ENCODE measurements around the gene UVSSA.

UVSSA gene, protein sequence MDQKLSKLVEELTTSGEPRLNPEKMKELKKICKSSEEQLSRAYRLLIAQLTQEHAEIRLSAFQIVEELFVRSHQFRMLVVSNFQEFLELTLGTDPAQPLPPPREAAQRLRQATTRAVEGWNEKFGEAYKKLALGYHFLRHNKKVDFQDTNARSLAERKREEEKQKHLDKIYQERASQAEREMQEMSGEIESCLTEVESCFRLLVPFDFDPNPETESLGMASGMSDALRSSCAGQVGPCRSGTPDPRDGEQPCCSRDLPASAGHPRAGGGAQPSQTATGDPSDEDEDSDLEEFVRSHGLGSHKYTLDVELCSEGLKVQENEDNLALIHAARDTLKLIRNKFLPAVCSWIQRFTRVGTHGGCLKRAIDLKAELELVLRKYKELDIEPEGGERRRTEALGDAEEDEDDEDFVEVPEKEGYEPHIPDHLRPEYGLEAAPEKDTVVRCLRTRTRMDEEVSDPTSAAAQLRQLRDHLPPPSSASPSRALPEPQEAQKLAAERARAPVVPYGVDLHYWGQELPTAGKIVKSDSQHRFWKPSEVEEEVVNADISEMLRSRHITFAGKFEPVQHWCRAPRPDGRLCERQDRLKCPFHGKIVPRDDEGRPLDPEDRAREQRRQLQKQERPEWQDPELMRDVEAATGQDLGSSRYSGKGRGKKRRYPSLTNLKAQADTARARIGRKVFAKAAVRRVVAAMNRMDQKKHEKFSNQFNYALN

DNA sequence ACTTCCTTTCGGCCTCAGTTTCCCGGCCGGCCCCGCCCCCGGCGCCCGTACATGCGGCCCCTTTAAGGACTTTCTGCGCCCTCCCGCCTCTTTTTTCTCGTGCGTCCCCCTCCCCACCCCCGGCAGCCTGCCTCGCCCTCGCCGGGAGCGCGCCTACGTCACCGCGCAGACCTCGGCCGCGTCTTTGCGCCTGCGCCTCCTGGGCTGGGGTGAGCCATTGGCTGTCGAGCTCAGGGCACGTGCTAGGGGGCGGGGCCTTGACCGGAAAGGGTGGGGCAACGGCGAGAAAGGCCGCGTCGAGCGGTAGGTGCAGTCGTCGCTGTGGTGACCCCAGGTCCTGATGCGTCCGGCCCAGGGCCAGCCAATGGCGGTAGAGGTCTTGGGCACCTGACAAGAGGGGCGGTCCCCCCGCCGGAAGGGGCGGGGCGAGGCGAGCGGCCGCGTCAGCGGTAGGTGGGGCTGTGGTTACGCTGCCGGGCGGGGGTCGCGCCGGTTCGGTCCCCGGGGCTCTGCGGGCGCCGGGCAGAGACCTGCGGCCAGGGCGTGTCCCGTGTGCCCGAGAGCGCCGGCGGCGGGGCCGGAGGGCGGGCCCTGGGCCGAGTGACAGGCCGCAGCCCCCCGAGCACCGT lies at the start of gene UVSSA:
TSS of gene UVSSA (plus strand) at position 428 of the 629 bp plus-strand sequence. CDS start 884 bp downstream, outside the sequence.
- peak; percentile 100 for DNase-seq (ENCODE audit: low read depth in 2 of 2)

DNA sequence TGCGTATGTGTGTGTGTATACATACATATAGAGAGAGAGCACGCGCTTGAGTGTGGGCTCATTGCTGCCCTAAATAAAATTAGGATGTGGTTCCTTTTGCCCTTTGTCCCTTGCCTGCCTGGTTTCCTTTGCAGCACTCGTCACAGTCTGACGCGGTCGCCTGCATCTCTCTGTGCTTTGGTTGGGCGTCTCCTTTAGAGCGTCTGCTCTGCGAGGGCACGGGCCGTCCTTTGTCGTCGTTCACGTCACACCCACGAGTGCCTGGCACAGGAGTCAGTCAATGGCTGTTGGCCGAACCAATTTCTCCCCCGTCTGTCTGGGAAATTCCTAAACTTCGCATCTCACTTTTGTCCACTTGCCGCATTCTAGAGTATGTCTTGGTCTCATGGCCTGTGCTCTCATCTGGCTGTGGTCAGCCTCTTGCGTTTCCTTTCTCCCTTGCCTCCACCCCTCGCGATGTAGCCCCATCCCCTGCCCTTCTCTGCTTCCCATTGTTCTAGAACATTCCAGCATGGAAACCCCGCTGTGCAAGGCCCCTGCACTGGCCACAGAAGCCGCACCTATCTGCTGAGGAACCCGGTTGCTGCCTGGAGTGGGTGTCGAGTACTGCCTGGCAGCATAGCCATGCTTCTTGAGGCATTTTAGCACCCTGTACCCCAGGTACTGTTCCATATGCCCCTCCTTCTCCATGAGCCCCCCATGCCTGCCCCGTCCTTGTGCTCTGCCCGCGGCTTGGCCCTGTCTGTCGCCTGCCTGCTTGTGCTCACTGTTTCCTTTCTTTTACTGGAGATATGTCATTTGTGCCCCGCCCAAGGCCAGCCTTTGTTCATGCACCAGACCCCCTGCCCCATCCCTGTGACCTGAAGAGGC lies 49.3 kb upstream of the UVSSA start:
- no peak for DNase-seq (ENCODE audit: low read depth in 2 of 2)

DNA sequence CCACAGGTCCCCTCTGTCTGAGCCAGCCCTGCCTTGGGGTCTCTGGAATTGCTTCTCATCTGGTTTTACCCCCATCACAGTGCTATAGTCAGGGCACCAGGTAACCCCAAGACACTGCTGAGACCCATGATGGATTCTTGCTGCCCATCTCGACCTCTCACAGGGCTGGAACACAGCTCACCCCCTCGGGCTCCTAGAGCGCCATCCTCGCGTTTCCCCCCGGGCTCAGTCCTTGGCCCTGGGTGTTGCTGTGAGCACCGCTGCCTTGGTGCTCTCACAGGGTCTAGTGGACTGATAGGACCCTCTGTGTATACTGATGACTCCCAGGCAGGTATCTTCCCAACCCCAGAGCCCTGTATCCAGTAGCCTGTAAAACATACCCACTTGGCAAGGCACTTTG lies 48.5 kb upstream of the UVSSA start:
- no peak for DNase-seq (ENCODE audit: low read depth in 2 of 2)

DNA sequence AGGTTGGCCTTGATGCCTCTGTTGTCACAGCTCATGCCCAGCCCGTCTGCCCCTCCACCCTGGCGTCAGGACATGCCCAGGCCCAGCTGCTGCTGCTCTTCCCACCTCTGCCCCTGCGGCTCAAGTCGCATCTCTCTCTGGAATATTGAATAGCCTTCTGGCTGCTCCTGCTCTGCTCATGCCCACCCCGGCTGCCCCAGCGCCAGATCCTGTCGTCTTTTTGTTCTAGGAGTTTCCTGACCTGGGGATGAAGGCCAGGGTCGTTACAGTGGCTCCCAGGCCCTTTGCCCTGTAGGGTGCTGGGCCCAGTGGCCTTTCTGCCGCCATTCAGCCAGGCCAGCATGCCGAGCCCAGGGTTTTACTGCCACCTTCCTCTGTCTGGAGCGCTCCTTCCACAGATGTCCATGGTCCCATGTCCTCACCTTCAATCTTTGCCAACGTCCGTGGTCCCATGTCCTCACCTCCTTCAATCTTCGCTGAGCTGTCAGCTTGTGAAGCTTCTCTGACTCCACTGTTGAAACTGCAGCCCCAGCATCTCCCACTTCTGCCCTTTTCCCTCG lies 47.6 kb upstream of the UVSSA start:
- DNase-seq (ENCODE audit: low read depth in 2 of 2), result no peak

DNA sequence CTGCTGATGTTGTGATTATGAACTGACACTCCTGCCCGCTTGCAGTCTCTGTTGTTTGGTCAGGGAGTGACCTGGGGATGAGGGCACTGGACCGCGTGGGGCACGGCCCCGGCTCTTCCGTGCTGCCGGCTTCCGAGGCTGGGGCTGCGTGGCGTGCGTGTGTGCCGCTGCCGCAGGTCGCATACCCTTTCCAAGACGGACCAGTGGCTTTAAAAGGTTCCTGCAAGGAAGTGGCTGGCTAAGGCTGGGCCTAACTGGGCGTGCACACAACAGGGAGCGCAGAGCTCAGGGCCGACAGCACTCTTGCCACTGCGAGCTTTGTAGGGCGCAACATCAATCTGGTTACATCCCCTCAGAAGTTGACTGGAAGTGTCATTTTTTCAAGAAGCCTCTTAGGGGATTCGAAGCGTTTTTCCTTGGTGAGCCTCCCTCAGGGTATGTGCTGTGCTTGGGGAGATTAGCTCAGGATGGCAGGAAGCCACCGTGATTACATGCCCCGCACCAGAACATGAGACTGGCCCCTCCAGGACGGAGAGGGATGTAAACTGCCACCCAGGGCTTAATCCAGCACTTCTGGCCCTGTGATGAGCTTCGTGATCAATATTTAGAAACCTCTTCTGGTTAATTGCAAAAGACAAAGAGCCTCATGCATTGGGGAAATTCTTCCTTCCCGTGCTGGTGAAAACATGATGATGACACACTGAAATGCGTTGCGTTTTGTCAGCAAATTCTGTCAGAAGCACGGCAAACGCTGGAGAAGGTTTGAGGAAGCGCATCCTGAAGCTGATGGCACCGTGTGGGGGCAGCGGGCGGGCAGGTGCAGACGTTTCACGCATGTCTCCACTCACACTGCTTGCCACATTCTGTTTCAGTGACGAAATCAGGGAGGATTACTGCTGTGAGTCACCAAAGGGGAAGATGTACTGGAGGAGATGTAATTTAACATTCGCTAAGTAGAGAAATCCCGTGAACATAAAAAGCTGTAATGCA lies 46.2 kb upstream of the UVSSA start:
- DNase-seq (ENCODE audit: low read depth in 2 of 2), result no peak

DNA sequence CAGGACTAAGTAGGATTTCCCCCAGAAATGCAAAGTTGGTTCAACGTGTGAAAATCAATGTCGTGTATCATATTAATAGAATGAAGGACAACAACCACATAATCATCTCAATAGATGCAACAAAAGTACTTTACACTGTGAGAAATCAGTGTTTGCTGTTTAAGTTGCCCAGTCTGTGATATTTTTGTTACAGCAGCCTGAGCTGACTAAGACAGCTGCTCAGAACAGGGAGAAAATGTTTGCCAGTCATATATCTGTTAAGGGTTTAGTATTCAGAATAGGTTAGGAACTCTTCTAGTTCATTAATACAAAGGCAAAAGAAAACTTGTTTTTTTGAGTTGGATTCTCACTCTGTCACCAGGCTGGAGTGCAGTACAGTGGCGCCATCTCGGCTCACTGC lies 44.8 kb upstream of the UVSSA start:
- DNase-seq (ENCODE audit: low read depth in 2 of 2), result no peak

DNA sequence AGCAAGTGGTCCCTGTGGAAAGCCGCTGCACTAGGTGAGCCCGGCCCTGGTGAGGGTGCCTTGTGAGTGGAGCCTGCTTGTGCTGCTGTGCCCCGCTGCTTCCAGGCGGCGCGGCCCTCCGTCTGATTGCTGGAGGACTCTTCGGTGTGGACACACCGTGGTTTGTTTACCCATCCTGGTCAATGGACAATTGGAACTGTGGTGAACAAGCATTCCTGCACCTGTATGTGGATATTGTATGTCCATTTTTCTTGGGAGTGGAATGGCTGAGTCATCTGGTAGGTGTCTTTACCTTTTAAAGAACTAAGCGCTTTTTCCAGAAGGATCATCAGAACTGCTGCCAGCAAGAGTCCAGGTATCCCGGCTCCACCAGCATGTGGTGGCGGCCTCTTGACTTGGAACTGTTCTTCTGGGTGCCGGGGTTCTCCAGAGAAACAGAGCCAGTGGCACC lies 41.7 kb upstream of the UVSSA start:
- no peak for DNase-seq (ENCODE audit: low read depth in 2 of 2)

DNA sequence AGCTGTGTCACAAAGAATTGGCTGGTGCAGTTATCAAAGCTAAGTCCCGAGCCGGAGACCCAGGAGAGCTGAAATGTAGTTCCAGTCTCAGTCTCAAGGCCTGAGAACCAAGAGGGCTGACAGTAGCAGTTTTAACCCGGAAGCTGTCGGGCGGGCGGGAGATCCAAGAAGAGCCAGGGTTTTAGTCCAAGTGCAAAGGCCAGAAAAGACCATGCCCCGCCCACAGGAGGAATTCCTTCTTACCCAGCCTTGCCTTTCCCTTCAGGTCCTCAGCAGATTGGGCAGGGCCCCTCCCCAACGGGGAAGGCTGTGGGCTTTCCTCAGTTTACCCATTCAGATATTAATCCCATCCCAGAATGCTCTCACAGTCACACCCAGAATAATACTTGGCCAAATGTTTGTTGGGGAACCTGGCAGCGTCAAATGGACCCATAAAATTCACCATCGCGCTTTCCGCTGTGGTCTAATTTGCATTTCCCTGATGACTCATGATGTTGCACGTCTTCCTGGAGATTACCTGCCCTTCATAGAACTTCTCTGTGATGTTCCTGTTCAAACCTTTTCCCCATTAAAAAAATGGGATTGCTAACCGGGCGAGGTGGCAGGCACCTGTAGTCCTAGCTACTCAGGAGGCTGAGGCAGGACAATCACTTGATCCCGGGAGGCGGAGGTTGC lies 41.1 kb upstream of the UVSSA start:
- DNase-seq (ENCODE audit: low read depth in 2 of 2), result no peak

DNA sequence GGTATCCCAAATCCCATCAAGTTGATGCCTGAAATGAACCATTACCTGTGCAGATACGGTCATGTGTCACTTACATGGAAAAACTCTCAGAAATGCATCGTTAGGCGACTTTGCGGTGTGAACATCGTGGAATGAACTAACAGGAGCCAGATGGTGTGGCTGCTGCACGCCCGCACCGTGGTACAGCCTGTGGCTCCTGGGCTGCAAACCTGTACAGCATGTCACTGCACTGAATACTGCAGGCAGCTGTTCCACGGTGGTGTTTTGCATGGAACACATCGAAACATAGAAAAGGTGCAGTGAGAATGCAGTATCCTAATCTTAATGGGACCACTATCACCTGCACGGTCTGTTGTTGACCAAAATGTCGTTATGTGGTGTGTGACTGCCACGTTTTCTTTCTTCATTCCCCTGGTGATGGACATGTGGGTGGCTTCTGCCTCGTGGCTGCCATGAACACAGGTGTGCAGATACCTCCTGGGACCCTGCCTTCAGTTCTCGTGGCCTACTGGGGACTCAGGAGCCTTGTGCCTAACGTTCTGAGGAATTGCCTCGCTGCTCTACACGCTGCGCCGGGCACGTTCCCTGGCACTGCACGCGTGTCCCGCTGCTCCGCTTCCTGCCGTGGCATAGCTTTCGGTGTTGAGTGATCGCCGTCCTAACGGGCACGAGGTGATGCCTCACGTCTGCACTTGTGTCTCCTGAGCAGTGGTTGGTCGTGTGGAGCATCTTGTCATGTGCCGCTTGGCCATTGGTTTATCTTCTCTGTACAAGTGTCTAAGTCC lies 38.9 kb upstream of the UVSSA start:
- DNase-seq (ENCODE audit: low read depth in 2 of 2), result no peak

DNA sequence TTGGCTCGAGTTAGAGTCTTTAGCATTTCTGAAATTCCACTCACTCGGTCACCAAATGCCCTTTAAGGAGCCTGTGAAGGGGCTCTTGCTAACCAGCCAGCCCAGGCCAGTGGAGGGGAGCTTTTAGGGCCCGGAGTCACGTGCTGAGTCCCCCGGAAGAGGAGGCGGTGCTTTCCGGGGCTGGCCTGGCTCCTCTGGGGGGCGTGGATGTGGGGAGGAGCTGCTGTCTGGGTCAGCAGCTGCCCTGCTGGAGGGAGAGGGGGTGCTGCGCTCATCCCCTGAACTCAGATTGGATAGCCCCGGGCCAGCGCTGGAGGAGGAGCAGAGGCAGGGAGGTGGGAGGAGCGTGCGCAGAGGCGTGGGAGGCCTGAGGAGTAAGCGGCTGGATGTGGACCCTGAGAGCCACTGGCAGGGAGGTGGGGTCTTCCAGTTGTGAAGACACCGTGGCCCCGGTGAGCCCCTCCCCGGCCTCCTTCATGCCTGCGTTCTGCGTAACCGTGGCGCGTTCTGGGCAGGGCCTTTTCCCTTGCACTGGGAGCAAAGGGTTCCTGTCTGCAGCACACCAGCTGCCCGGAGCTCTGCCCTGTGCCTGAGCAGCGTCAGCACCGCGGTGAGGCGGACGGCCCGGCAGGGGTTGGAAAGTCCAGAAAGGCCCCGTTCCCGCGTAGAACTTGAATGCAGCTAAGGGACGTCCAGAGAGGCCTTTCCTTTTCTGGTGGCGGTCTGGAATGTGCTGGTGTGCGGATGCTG lies 37.6 kb upstream of the UVSSA start:
- peak; percentile 35 to 38 for DNase-seq (ENCODE audit: low read depth in 2 of 2)

DNA sequence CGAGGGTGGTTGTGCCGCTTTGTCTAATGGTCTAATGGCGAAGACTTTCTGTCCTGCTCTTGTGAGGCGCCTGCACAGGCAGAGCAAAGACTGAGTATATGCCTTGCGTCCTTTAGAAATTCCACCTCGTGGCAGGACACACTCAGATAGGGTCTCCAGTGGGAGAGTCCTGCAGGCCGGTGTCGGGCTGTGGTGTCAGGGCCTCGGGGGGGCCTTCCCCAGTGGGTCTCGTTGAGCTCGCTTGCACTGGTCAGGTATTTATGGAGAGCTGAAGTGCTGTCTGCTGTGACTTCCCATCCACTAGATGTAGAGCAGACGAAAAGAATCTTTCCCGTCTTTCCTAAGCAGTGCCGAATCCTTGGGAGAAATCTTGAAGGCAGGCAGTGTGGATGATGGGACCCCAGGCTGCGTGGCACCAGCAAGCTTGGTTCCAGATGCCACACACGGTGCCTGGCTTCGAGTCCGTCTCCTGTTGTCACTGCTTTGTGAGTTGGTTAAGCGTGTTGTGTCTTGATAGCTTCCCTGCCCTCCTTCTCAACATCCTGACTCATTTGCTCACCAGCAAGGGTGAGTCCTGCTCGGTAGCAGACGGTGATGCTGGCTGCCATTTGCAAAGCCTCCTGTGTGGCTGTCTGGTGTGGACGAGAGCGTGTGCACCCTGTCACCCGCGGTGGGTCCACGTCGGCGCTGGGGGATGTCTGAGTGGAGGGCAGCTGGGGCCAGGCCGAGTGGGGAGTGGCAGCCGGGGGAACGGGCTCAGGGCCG lies 36.8 kb upstream of the UVSSA start:
- no peak for DNase-seq (ENCODE audit: low read depth in 2 of 2)

DNA sequence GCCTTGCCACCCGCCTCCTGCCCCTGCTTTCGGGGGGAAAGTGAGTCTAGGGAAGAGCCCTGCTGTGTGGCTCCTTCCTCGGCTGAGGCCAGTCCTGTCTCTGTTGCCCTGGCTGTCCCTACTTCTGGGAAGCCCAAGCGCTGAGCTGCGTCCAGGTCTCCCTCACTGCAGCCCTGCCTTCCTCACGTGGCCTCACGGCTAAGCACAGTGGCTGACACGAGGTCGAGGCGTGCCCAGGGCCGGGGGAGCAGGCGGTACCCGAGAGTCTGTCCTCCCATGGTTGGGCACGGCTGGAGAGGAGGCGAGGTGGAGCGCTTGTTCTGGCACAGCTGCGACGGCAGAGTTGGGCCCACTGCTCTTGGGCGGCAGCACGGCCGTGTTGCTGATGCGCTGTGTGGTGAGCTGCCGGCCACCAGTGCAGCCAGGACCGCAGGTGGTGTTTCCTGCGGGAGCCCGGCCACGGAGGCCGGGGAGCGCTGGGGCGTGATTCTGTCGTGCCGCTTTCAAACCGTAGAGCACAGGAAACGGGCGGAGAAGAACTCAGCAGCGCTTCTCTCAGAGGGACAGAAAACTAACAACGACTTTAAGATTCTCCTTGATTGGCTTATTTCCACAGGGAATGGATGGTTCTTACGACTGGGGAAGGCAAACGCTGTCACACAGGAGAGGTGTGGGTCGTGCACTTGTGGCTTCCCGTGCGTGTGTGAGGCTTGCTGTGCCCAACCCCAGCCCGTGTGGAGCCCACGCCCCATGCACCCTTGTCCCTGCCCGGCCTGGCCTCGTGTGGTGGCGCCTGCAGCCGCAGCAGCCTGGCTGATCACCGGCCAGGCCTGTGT lies 36.0 kb upstream of the UVSSA start:
- no peak for DNase-seq (ENCODE audit: low read depth in 2 of 2)

DNA sequence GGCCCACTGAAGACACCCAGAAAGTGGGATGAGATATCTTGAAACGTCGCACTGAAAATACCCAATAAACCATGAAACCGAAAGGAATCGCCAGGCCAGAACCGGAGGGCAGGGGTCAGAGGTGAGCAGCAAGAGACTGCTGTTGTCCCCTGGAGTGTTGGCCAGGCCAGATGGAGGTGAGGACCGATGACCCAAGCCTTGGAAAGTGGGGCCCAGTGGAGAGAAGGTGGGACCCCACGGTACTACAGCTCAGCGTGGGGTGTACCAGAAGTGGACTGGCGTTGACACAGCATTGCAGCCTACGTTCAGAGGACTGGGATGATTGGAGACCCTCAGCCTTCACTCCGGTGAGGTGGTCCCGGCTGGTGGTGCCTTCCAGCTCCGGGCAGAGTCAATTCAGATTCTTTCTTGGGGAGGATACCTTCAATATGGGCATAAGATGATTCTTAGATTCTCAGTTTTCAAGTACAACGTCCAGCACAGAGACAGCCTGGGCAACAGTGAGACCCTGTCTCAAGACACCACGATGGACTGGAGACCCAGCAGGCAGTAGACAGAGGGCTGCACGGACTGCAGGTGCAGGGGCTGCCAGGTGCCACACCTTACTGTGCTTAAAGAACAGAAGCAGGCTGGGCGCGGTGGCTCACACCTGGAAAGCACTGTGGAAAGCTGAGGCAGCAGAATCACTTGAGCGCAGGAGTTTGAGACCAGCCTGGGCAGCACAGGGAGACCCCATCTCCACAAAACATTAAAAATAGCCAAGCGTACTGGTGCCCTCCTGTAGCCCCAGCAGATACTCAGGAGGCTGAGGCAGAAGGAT lies 34.0 kb upstream of the UVSSA start:
- DNase-seq (ENCODE audit: low read depth in 2 of 2), result no peak

DNA sequence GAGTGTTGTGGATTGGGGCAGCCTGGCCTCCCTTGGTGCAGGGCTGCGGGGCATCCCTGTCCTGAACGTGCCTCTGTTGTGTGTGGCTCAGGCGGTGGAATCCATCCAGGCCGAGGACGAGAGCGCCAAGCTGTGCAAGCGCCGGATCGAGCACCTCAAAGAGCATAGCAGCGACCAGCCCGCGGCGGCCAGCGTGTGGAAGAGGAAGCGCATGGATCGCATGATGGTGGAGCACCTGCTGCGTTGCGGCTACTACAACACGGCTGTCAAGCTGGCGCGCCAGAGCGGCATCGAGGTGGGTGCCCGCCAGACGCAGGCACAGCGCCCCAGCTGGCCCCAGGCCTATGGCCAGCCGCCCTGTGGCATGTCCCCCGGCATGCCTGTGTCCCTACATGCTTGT lies 31.7 kb upstream of the UVSSA start:
- no peak for DNase-seq (ENCODE audit: low read depth in 2 of 2)

DNA sequence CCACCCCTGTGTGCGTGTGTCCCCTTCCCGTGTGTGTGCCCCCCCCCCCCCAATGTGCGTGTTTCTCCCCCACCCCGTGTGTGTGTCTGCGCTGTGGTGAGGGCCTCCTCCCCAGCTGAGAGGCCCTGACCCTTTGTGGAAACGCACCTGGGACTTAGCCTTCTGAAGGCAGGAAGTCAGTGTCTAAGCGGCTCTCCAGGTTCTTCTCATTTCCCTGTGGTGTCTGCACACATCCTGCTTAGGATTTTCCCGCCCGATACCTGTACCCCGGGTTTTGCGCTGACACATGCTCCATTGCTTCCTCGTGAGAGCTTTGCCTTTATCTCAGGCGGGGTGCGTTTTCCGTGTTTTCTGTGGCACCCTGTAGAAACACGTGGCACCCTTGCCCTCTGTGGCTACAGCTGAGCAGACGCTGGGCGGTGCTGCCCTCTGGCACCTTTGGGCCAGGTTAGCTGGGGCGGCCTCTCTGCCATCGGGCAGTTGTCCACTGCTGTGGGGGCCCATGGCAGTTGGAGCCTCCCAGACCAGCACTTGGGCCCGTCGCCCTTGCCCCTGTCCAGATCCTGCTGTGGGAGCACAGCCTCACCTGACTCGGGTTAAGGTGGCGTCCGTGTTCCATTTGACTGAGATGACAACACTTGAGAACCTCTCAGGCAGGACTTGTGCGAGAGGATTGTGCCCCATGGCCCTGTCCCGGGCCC lies 31.0 kb upstream of the UVSSA start:
- no peak for DNase-seq (ENCODE audit: low read depth in 2 of 2)
